22Rv1 (cell line): ENCODE data around the gene PIWIL1.

Experiments
- CTCF ChIP-seq: fragments of 450-650 bp; IDR thresholded peaks from 2 replicates; pipeline ENCODE4 v1.5.1; 2017; ENCODE audit warnings: mild to moderate bottlenecking
- ZFX ChIP-seq: fragments of 450-650 bp; IDR thresholded peaks from 2 replicates; pipeline ENCODE4 v1.6.1; 2017; ENCODE audit warnings: antibody characterized with exemption, borderline replicate concordance

- TF ChIP-seq CTCF = no peak
- TF ChIP-seq ZFX = no peak
Observed at GRCh38 chr12:130369816-130370215, 32.1 kb downstream of the PIWIL1 start.
